H1 (cell line): ENCODE measurements around the gene PLXNA3. TPM values are rescaled to one million over a fixed set of nuclear protein-coding genes. Genes with fewer than 3 reads are reported as not detected.

Source experiments
- CTCF ChIA-PET: fragments of 300-600 bp; sonication (Branson Sonifier 250); formaldehyde crosslinking; loops from one replicate; lab custom pipeline; 2021; ENCODE audit not compliant: partially characterized antibody; lab: Charles Lee
- POLR2A ChIA-PET: fragments of 300-600 bp; sonication (Branson Sonifier 250); formaldehyde crosslinking; loops from one replicate; lab custom pipeline; 2021; ENCODE audit warnings: inconsistent platforms; ENCODE audit not compliant: partially characterized antibody; lab: Charles Lee
- DNase-seq, 2 experiments: peaks; one replicate each; pipeline versions ENCODE4 v3.0.0 to v3.0.0-alpha.2; 2010 to 2022; ENCODE audit warnings: low spot score in 2 of 2, low read depth in 1 of 2, mixed read lengths in 1 of 2
- FAIRE-seq: peaks from 2 replicates; lab custom pipeline; 2011; peaks lifted over from hg19 to GRCh38; lab: Jason Lieb, UNC
- H2AFZ ChIP-seq: 2 replicates; pipeline ENCODE4 v1.8.1; 2012; ENCODE audit warnings: low read length, inconsistent platforms
- H2AK5ac ChIP-seq: 2 replicates; pipeline ENCODE4 v1.6.1; 2013; ENCODE audit warnings: low read depth, low read length
- H2BK120ac ChIP-seq: replicated peaks from 2 replicates; pipeline ENCODE3; 2013; ENCODE audit warnings: low read depth, low read length, inconsistent platforms
- H2BK12ac ChIP-seq: 2 replicates; pipeline ENCODE4 v1.6.1; 2013; ENCODE audit warnings: low read depth, low read length
- H2BK15ac ChIP-seq: 2 replicates; pipeline ENCODE4 v1.6.1; 2013; ENCODE audit warnings: low read length
- H2BK20ac ChIP-seq: 2 replicates; pipeline ENCODE4 v1.6.1; 2013; ENCODE audit warnings: low read length
- H2BK5ac ChIP-seq: 2 replicates; pipeline ENCODE4 v1.6.1; 2013; ENCODE audit warnings: low read depth, low read length
- H3K14ac ChIP-seq: 2 replicates; pipeline ENCODE4 v1.6.1; 2013; ENCODE audit warnings: inconsistent platforms; ENCODE audit not compliant: insufficient read length
- H3K18ac ChIP-seq: 2 replicates; pipeline ENCODE4 v1.6.1; 2013; ENCODE audit warnings: low read length; ENCODE audit errors: extremely low read depth
- H3K23ac ChIP-seq: 2 replicates; pipeline ENCODE4 v1.6.1; 2013; ENCODE audit warnings: inconsistent platforms; ENCODE audit not compliant: insufficient read length
- H3K23me2 ChIP-seq: 2 replicates; pipeline ENCODE4 v1.6.1; 2013; ENCODE audit warnings: low read depth, low read length
- H3K27ac ChIP-seq: 2 replicates; pipeline ENCODE4 v1.6.1; 2011; ENCODE audit warnings: low read depth, low read length, inconsistent platforms
- H3K27me3 ChIP-seq, 4 experiments: replicated peaks in 1 of 4; 1 replicate in 1 of 4; 2 replicates in 3 of 4; pipeline versions ENCODE4 v1.6.1 to v1.8.1; 2011 to 2013; ENCODE audit warnings: low read length in 3 of 4, mild to moderate bottlenecking in 3 of 4, inconsistent platforms in 2 of 4, mixed read lengths in 2 of 4, moderate library complexity in 1 of 4; ENCODE audit not compliant: control insufficient read depth in 3 of 4, insufficient read depth in 3 of 4; ENCODE audit errors: extremely low read depth in 1 of 4
- H3K36me3 ChIP-seq, 4 experiments: 2 replicates each; pipeline versions ENCODE4 v1.6.1 to v1.8.1; 2011 to 2013; ENCODE audit warnings: mild to moderate bottlenecking in 4 of 4, low read length in 3 of 4, moderate library complexity in 2 of 4, control low read depth in 1 of 4, inconsistent platforms in 1 of 4; ENCODE audit not compliant: insufficient read depth in 4 of 4, control insufficient read depth in 2 of 4
- H3K4ac ChIP-seq: replicated peaks from 2 replicates; pipeline ENCODE3; 2013; ENCODE audit warnings: low read length, low read depth, mixed read lengths, inconsistent platforms; ENCODE audit not compliant: insufficient read length
- H3K4me1 ChIP-seq, 4 experiments: replicated peaks in 1 of 4; 1 replicate in 1 of 4; 2 replicates in 3 of 4; pipeline versions ENCODE4 v1.6.1 to v1.8.1; 2011 to 2013; ENCODE audit warnings: low read length in 3 of 4, inconsistent platforms in 2 of 4, mixed read lengths in 1 of 4; ENCODE audit not compliant: insufficient read depth in 4 of 4, control insufficient read depth in 3 of 4
- H3K4me2 ChIP-seq, 2 experiments: 2 replicates each; pipeline versions ENCODE4 v1.6.1 to v1.8.1; 2011 to 2013; ENCODE audit warnings: low read depth in 2 of 2, low read length in 2 of 2, control low read depth in 1 of 2, inconsistent platforms in 1 of 2, mild to moderate bottlenecking in 1 of 2; ENCODE audit not compliant: insufficient read depth in 1 of 2
- H3K4me3 ChIP-seq, 4 experiments: fragments of 200-600, 300-600 bp in 1 of 4; sonication (generic), shearing (Covaris generic), sonication (Bioruptor Twin) in 1 of 4; 2 replicates each; pipeline versions ENCODE4 v1.5.1 to v1.8.1; 2011 to 2016; ENCODE audit warnings: low read length in 4 of 4, low read depth in 3 of 4, control low read depth in 2 of 4, inconsistent platforms in 2 of 4, mild to moderate bottlenecking in 2 of 4, mixed read lengths in 1 of 4, moderate library complexity in 1 of 4; ENCODE audit not compliant: insufficient read depth in 2 of 4; ENCODE audit errors: extremely low read depth in 1 of 4
- H3K56ac ChIP-seq: replicated peaks from 2 replicates; pipeline ENCODE3; 2013; ENCODE audit warnings: low read depth, mild to moderate bottlenecking, mixed read lengths, low read length, inconsistent platforms; ENCODE audit not compliant: insufficient read length
- H3K79me1 ChIP-seq: 2 replicates; pipeline ENCODE4 v1.6.1; 2013; ENCODE audit warnings: low read depth, low read length, control low read depth
- H3K79me2 ChIP-seq, 2 experiments: 2 replicates each; pipeline versions ENCODE4 v1.6.1 to v1.8.1; 2012 to 2013; ENCODE audit warnings: low read length in 2 of 2, mild to moderate bottlenecking in 2 of 2, inconsistent platforms in 1 of 2; ENCODE audit not compliant: insufficient read depth in 2 of 2, control insufficient read depth in 1 of 2
- H3K9ac ChIP-seq, 4 experiments: replicated peaks in 1 of 4; 1 replicate in 1 of 4; 2 replicates in 3 of 4; pipeline versions ENCODE4 v1.6.1 to v1.8.1; 2011 to 2013; ENCODE audit warnings: low read depth in 3 of 4, low read length in 3 of 4, control low read depth in 2 of 4, mild to moderate bottlenecking in 2 of 4, moderate library complexity in 2 of 4, inconsistent platforms in 1 of 4; ENCODE audit errors: extremely low read depth in 1 of 4
- H3K9me3 ChIP-seq, 2 experiments: 2 replicates each; pipeline versions ENCODE4 v1.6.1 to v1.8.1; 2012 to 2013; ENCODE audit warnings: mild to moderate bottlenecking in 2 of 2, moderate library complexity in 2 of 2, control low read depth in 1 of 2, inconsistent platforms in 1 of 2, low read depth in 1 of 2, low read length in 1 of 2, mixed read lengths in 1 of 2; ENCODE audit not compliant: insufficient read depth in 2 of 2
- H4K20me1 ChIP-seq, 2 experiments: replicated peaks in 1 of 2; 2 replicates each; pipeline versions ENCODE3 to v1.8.1; 2011 to 2013; ENCODE audit warnings: inconsistent platforms in 2 of 2, low read length in 2 of 2, mild to moderate bottlenecking in 1 of 2; ENCODE audit not compliant: insufficient read depth in 2 of 2, control insufficient read depth in 1 of 2
- H4K5ac ChIP-seq: 2 replicates; pipeline ENCODE4 v1.6.1; 2013; ENCODE audit warnings: low read length, low read depth, mixed read lengths, inconsistent platforms; ENCODE audit not compliant: insufficient read length
- H4K8ac ChIP-seq: 2 replicates; pipeline ENCODE4 v1.8.0; 2013; ENCODE audit warnings: mild to moderate bottlenecking, moderate library complexity, low read length, inconsistent platforms; ENCODE audit not compliant: insufficient read depth; ENCODE audit errors: extremely low read depth
- H4K91ac ChIP-seq: replicated peaks from 2 replicates; pipeline ENCODE3; 2013; ENCODE audit warnings: low read length, mixed read lengths, inconsistent platforms; ENCODE audit not compliant: insufficient read length
- BRCA1 ChIP-seq: IDR thresholded peaks from 2 replicates; pipeline ENCODE4 v1.6.1; 2012; ENCODE audit warnings: low read depth, low read length, improper control_type of control experiment
- GTF2F1 ChIP-seq: IDR thresholded peaks from 2 replicates; pipeline ENCODE4 v1.6.1; 2012; ENCODE audit warnings: low read depth, low read length, improper control_type of control experiment, borderline replicate concordance
- HDAC6 ChIP-seq: IDR thresholded peaks from one replicate; pipeline ENCODE4 v1.7.1; 2012; ENCODE audit warnings: low read depth, mild to moderate bottlenecking, inconsistent platforms, low read length, moderate library complexity
- KDM4A ChIP-seq: IDR thresholded peaks from one replicate; pipeline ENCODE4 v1.7.1; 2012; ENCODE audit warnings: low read depth, mild to moderate bottlenecking, moderate library complexity, low read length, inconsistent platforms; ENCODE audit not compliant: severe bottlenecking
- POU5F1 ChIP-seq: IDR thresholded peaks from 2 replicates; pipeline ENCODE4 v1.6.1; 2011; ENCODE audit warnings: low read depth, mild to moderate bottlenecking, low read length, moderate library complexity
- SIX5 ChIP-seq: IDR thresholded peaks from 2 replicates; pipeline ENCODE4 v1.6.1; 2011; ENCODE audit warnings: mild to moderate bottlenecking, low read depth, low read length
- WGBS, 2 experiments: shearing (Covaris generic) in 1 of 2; methylation state at CpG; one replicate each; pipeline versions ENCODE4 v1.1.6 to v1.1.7; 2013 to 2015; ENCODE audit warnings: low lambda C conversion rate in 2 of 2, mixed read lengths in 2 of 2, inconsistent platforms in 1 of 2, low coverage in 1 of 2, missing lambda C conversion rate in 1 of 2; ENCODE audit not compliant: insufficient replicate concordance in 2 of 2, insufficient coverage in 1 of 2, insufficient read length in 1 of 2; ENCODE audit errors: extremely low coverage in 1 of 2, missing lambda C conversion rate in 1 of 2; 5-methylcytosine and 5-hydroxymethylcytosine counted together
- polyA plus RNA-seq, 7 experiments: library from polyadenylated mRNA; depleted of rRNA in 3 of 7; stranded (reverse) in 5 of 7; unstranded in 2 of 7; fragments of >200 nt in 5 of 7; fragments of 200-250 nt in 2 of 7; gene quantifications; 1 replicate in 5 of 7; 2 replicates in 1 of 7; 4 replicates in 1 of 7; pipeline versions ENCODE4 v1.2.1 to v1.2.3, GENCODE V29; 2011 to 2013; ENCODE audit warnings: missing spikeins in 2 of 7, mixed read lengths in 2 of 7
- total RNA-seq: library from RNA; stranded (reverse); fragmentation: NEBNext Ultra II Directional; extraction: Animal tissue kit (Norgen Biotek cat#: 25700); gene quantifications from 2 replicates; pipeline ENCODE4 v1.2.1, GENCODE V29; 2021
- TF ChIP-seq, protein P1 (sequence below): IDR thresholded peaks from 2 replicates; pipeline ENCODE4 v1.6.1; 2011; ENCODE audit warnings: low read depth, mild to moderate bottlenecking, low read length; ENCODE audit not compliant: insufficient read depth

PLXNA3 gene
- total and polyA plus RNA-seq, 2 of the 8 experiments (the other 6 are each of a cell fraction or from before 2014, with no cell fraction given): 10.7 to 18.2 TPM

DNA sequence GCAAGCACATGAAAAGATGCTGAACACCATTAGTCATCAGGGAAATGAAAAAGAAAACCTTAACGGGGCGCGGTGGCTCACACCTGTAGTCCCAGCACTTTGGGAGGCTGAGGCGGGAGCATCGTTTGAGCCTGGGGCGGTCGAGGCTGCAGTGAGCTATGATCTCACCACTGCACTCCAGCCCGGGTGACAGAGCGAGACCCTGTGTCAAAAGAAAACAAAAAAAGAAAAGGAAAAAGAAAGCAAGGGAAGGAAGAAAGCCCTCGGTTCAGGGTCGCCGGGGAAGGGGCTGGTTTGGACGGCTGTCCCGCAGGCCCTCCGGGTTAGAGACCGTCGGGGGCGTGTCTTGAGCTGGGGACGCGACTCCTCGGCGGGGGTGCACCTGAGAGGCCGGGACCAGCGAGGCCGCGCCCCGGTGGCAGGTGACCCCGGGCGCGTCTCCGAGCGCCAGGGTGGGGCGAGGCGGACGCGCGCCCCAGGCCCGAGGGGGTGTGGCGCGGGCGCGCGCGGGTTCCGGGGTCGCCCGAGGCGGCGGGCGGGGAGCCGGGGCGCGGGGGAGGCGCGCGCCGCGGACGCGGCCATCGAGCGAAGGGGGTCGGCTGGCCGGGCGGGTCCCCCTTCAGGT is 478 bp upstream of the PLXNA3 start:
- Histone ChIP-seq H2BK15ac (no peak overlapping the region), H3K36me3 (no peaks in the 10 kb centered on the region; a peak in 3 of 8 replicates), H2AK5ac (no peak overlapping the region), H3K4me3 (peak overlapping the region; percentile 21 to 71 (median 46); a peak in 6 of 8 replicates), H3K23ac (no peak overlapping the region), H2BK120ac (no peak overlapping the region), H3K4ac (no peak overlapping the region), H2BK5ac (no peak overlapping the region), H4K8ac (peak overlapping the region; percentile 79; the same call in 1 of the 2 replicates), H3K9me3 (no peaks in the 10 kb centered on the region), H2AFZ (no peak overlapping the region), H3K79me1 (no peaks in the 10 kb centered on the region), H3K4me1 (peaks cover 0 to 2% (median 0%) of the 10 kb centered on the region in 4 experiments; a peak in 2 of 7 replicates), H3K56ac (no peak overlapping the region), H4K5ac (no peak overlapping the region), H3K27ac (no peak overlapping the region), H3K79me2 (no peaks in the 10 kb centered on the region), H4K20me1 (no peaks in the 10 kb centered on the region), H3K27me3 (peaks cover 0 to 3% (median 0%) of the 10 kb centered on the region in 4 experiments; a peak in 1 of 7 replicates), H3K18ac (no peak overlapping the region), H2BK12ac (no peak overlapping the region), H2BK20ac (no peak overlapping the region), H3K9ac (peak overlapping the region in 2 of 4 experiments; percentile 37 to 69; a peak in 4 of 7 replicates), H3K23me2 (no peaks in the 10 kb centered on the region; the same call in 1 of the 2 replicates), H3K4me2 (peak overlapping the region; percentile 33 to 71; a peak in 3 of 4 replicates), H3K14ac (no peak overlapping the region), H4K91ac (no peak overlapping the region)
- WGBS, 2 experiments: 9% methylated on average over 25 of the region's 65 CpGs; no CpG with 5 or more reads in 1 of the 2 experiments
- peak in 1 of 2 experiments; percentile 65 for DNase-seq
- no peak for FAIRE-seq
- POLR2A ChIA-PET: interaction anchor here (0.7 to 2.8 kb wide), 6 partner anchors 8 to 82 kb away, joined by 3 to 14 read pairs (median 4); no protein-coding TSS in a partner anchor
- CTCF ChIA-PET: interaction anchor here (2.3 kb wide), 1 partner anchor 15 kb away, joined by 11 read pairs; no protein-coding TSS in a partner anchor
- TF ChIP-seq BRCA1 (no peak), GTF2F1 (no peak), POU5F1 (no peak), HDAC6 (no peak), KDM4A (no peak), SIX5 (no peak)
- TF ChIP-seq, protein P1, sequence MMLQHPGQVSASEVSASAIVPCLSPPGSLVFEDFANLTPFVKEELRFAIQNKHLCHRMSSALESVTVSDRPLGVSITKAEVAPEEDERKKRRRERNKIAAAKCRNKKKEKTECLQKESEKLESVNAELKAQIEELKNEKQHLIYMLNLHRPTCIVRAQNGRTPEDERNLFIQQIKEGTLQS: no peak
